Occipital lobe (tissue), 2 donors: Measurements from ENCODE around the gene RPP14. TPM values are rescaled to one million over a fixed set of nuclear protein-coding genes. Genes with fewer than 3 reads are reported as not detected.

Experiments
- DNase-seq: peaks from one replicate; lab custom pipeline; 2025; lab: John Stamatoyannopoulos, UW
- total RNA-seq: library from RNA; depleted of rRNA; stranded (reverse); fragments of >200 nt; gene quantifications from one replicate; pipeline ENCODE4 v1.2.3, GENCODE V29; 2014

The RPP14 gene
- total RNA-seq, 1 donor from 2014 or later: 14.2 TPM

- DNase-seq: no peak
These were observed 14.2 kb upstream of the RPP14 start for GRCh38 chr3:58291671-58292338.

GRCh38 chr3:58292866-58293265 is 13.2 kb upstream of the RPP14 start:
- no peak for DNase-seq

GRCh38 chr3:58293516-58293915 is 12.5 kb upstream of the RPP14 start:
- peak; percentile 39 for DNase-seq

- DNase-seq: peak; percentile 52
These were observed 9.8 kb upstream of the RPP14 start for GRCh38 chr3:58296269-58296668.

- DNase-seq: no peak
These were observed 9.2 kb upstream of the RPP14 start for GRCh38 chr3:58296843-58297242.

GRCh38 chr3:58298190-58298589 is 7.9 kb upstream of the RPP14 start:
- DNase-seq: no peak

GRCh38 chr3:58299075-58299474 is 7.0 kb upstream of the RPP14 start:
- no peak for DNase-seq

GRCh38 chr3:58299839-58300516 is 6.1 kb upstream of the RPP14 start:
- DNase-seq: no peak

GRCh38 chr3:58307639-58308215 is 1.7 kb downstream of the RPP14 start:
- DNase-seq: no peak

- no peak for DNase-seq
These were observed 2.7 kb downstream of the RPP14 start for GRCh38 chr3:58308728-58309127.

- no peak for DNase-seq
These were observed 11.8 kb downstream of the RPP14 start for GRCh38 chr3:58317811-58318210.

- no peak for DNase-seq
These were observed 15.7 kb downstream of the RPP14 start for GRCh38 chr3:58321791-58322190.

- no peak for DNase-seq
These were observed 16.7 kb downstream of the RPP14 start for GRCh38 chr3:58322793-58323192.

- DNase-seq: no peak
These were observed 17.7 kb downstream of the RPP14 start for GRCh38 chr3:58323529-58324390.

GRCh38 chr3:58324391-58325390 is 18.6 kb downstream of the RPP14 start:
- DNase-seq: no peak

GRCh38 chr3:58325525-58325992 is 19.5 kb downstream of the RPP14 start:
- no peak for DNase-seq

GRCh38 chr3:58326267-58326900 is 20.3 kb downstream of the RPP14 start:
- no peak for DNase-seq

- no peak for DNase-seq
These were observed 23.3 kb downstream of the RPP14 start for GRCh38 chr3:58329150-58329921.

- DNase-seq: no peak
These were observed 23.9 kb downstream of the RPP14 start for GRCh38 chr3:58329922-58330413.
